ENCODE results near the gene PLA2G15. TPM values are rescaled to one million over a fixed set of nuclear protein-coding genes. Genes with fewer than 3 reads are reported as not detected.
A peak's percentile ranks its signal among the peaks of the same experiment; 100 is the strongest.

Gene PLA2G15
- total and polyA plus RNA-seq, 2 of the 13 experiments (the other 11 are each of a cell fraction or from before 2014, with no cell fraction given) = 14.4 to 23.7 TPM

DNA sequence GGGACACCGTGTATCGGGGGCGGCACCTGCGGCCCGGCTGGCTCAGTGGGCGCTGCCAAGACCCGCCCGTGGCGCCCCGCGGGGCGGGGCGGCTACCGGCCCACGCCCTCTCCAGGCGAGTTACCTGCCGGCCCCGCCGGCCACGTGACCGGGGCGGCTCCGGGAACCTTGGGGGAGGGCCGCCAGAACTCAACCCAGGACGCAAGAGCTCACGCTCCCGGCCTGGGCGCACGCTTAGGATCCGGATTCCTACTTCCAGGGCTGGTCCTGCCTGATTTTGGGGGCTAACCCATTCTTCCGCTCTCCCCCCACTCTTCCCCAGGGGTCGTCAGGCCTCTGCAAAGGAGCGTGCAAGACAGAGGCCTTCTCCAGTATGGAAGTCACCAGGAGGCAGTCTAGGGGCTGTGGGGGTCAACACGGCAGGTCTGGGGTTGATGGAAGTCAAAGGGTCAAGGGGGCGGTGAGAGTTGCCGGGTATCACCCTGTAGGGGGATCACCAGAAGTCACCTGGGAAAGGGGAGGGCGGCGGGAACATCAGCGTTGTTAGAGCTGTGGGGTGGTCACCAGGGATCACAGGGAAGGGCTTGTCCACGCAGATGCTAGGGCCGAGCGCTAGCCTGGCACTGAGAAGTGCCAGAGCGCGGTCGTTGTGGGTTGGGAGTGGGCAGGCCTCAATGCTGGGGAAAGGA lies 8.9 kb upstream of the PLA2G15 start (continued):
- TF ChIP-seq ZKSCAN5 (CRISPR knock-in tag; IDR thresholded peaks at IDR 0.05) = 0 out of 2 replicates have a peak, but pooled peaks have one; percentile 47
- peak; percentile 67; the same call in 1 of the 2 replicates for TF ChIP-seq ZFP90 (CRISPR knock-in tag; IDR thresholded peaks at IDR 0.05; ENCODE audit: borderline replicate concordance)
- no peak; a peak in 1 of 4 replicates for TF ChIP-seq NR2F1 (CRISPR knock-in tag; IDR thresholded peaks at IDR 0.05)
- no peak for TF ChIP-seq CBX2 (IDR thresholded peaks at IDR 0.05; ENCODE audit: low read depth, low read length)
- no peak for TF ChIP-seq CBX2 (CRISPR knock-in tag; IDR thresholded peaks at IDR 0.05; ENCODE audit: low read depth)
- TF ChIP-seq, protein P1, sequence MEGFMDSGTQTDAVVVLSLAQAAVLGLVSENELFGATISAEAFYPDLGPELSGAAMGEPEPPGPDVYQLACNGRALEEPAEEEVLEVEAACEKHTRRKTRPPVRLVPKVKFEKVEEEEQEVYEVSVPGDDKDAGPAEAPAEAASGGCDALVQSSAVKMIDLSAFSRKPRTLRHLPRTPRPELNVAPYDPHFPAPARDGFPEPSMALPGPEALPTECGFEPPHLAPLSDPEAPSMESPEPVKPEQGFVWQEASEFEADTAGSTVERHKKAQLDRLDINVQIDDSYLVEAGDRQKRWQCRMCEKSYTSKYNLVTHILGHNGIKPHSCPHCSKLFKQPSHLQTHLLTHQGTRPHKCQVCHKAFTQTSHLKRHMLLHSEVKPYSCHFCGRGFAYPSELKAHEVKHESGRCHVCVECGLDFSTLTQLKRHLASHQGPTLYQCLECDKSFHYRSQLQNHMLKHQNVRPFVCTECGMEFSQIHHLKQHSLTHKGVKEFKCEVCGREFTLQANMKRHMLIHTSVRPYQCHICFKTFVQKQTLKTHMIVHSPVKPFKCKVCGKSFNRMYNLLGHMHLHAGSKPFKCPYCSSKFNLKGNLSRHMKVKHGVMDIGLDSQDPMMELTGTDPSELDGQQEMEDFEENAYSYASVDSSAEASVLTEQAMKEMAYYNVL (CRISPR knock-in tag; IDR thresholded peaks at IDR 0.05; ENCODE audit: borderline replicate concordance) = peak; percentile 20; the same call in 1 of the 2 replicates
- no peak; the same call in 1 of the 2 replicates for TF ChIP-seq IRF2 (CRISPR knock-in tag; IDR thresholded peaks at IDR 0.05)
- TF ChIP-seq SIN3A (IDR thresholded peaks at IDR 0.05; ENCODE audit: borderline replicate concordance, low read depth, low read length) = peak; percentile 83; the same call in 1 of the 2 replicates
- 0 out of 2 replicates have a peak, but pooled peaks have one; percentile 10 for TF ChIP-seq NFYC (CRISPR knock-in tag; IDR thresholded peaks at IDR 0.05)
- TF ChIP-seq SUZ12 (IDR thresholded peaks at IDR 0.05; ENCODE audit: low read depth, low read length) = no peak
- TF ChIP-seq, protein P2, sequence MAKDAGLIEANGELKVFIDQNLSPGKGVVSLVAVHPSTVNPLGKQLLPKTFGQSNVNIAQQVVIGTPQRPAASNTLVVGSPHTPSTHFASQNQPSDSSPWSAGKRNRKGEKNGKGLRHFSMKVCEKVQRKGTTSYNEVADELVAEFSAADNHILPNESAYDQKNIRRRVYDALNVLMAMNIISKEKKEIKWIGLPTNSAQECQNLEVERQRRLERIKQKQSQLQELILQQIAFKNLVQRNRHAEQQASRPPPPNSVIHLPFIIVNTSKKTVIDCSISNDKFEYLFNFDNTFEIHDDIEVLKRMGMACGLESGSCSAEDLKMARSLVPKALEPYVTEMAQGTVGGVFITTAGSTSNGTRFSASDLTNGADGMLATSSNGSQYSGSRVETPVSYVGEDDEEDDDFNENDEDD (CRISPR knock-in tag; IDR thresholded peaks at IDR 0.05; ENCODE audit: borderline replicate concordance) = peak; percentile 62; the same call in 1 of the 2 replicates
- no peak for TF ChIP-seq MAFK (conservative IDR thresholded peaks at IDR 0.05 in 1 of 2, IDR thresholded peaks at IDR 0.05 in 1 of 2; ENCODE audit: low read length in 2 of 2)
- TF ChIP-seq CBX5 (CRISPR knock-in tag; IDR thresholded peaks at IDR 0.05; ENCODE audit: borderline replicate concordance) = no peak
- no peak; the same call in 1 of the 2 replicates for TF ChIP-seq SATB2 (CRISPR knock-in tag; IDR thresholded peaks at IDR 0.05)
- TF ChIP-seq, protein P3, sequence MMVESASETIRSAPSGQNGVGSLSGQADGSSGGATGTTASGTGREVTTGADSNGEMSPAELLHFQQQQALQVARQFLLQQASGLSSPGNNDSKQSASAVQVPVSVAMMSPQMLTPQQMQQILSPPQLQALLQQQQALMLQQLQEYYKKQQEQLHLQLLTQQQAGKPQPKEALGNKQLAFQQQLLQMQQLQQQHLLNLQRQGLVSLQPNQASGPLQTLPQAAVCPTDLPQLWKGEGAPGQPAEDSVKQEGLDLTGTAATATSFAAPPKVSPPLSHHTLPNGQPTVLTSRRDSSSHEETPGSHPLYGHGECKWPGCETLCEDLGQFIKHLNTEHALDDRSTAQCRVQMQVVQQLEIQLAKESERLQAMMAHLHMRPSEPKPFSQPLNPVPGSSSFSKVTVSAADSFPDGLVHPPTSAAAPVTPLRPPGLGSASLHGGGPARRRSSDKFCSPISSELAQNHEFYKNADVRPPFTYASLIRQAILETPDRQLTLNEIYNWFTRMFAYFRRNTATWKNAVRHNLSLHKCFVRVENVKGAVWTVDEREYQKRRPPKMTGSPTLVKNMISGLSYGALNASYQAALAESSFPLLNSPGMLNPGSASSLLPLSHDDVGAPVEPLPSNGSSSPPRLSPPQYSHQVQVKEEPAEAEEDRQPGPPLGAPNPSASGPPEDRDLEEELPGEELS (CRISPR knock-in tag; IDR thresholded peaks at IDR 0.05) = peak; percentile 53; the same call in 1 of the 2 replicates
- TF ChIP-seq, protein P4, sequence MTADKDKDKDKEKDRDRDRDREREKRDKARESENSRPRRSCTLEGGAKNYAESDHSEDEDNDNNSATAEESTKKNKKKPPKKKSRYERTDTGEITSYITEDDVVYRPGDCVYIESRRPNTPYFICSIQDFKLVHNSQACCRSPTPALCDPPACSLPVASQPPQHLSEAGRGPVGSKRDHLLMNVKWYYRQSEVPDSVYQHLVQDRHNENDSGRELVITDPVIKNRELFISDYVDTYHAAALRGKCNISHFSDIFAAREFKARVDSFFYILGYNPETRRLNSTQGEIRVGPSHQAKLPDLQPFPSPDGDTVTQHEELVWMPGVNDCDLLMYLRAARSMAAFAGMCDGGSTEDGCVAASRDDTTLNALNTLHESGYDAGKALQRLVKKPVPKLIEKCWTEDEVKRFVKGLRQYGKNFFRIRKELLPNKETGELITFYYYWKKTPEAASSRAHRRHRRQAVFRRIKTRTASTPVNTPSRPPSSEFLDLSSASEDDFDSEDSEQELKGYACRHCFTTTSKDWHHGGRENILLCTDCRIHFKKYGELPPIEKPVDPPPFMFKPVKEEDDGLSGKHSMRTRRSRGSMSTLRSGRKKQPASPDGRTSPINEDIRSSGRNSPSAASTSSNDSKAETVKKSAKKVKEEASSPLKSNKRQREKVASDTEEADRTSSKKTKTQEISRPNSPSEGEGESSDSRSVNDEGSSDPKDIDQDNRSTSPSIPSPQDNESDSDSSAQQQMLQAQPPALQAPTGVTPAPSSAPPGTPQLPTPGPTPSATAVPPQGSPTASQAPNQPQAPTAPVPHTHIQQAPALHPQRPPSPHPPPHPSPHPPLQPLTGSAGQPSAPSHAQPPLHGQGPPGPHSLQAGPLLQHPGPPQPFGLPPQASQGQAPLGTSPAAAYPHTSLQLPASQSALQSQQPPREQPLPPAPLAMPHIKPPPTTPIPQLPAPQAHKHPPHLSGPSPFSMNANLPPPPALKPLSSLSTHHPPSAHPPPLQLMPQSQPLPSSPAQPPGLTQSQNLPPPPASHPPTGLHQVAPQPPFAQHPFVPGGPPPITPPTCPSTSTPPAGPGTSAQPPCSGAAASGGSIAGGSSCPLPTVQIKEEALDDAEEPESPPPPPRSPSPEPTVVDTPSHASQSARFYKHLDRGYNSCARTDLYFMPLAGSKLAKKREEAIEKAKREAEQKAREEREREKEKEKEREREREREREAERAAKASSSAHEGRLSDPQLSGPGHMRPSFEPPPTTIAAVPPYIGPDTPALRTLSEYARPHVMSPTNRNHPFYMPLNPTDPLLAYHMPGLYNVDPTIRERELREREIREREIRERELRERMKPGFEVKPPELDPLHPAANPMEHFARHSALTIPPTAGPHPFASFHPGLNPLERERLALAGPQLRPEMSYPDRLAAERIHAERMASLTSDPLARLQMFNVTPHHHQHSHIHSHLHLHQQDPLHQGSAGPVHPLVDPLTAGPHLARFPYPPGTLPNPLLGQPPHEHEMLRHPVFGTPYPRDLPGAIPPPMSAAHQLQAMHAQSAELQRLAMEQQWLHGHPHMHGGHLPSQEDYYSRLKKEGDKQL (CRISPR knock-in tag; IDR thresholded peaks at IDR 0.05; ENCODE audit: low read depth) = no peak

Measured in HepG2 (cell line).